Subcutaneous abdominal adipose tissue (tissue), 5 donors: Measurements from ENCODE around the gene SLC35A2.
A peak's percentile ranks its signal among the peaks of the same experiment; 100 is the strongest.
"Not testable (repeated sequence)": the region's sequence is repeated elsewhere in the genome, so short reads cannot be mapped to it uniquely, and the experiment has no call there.

Source experiments
- H3K27ac ChIP-seq: one replicate; pipeline ENCODE4 v1.7.0; 2013; ENCODE audit warnings: low read depth, mild to moderate bottlenecking, inconsistent platforms, low read length, moderate library complexity
- H3K27me3 ChIP-seq, 5 donors: one replicate each; pipeline ENCODE4 v1.7.0; 2013; ENCODE audit warnings: low read length in 5 of 5, inconsistent platforms in 1 of 5; ENCODE audit not compliant: control insufficient read depth in 5 of 5, insufficient read depth in 4 of 5
- H3K36me3 ChIP-seq, 5 donors: one replicate each; pipeline ENCODE4 v1.7.0; 2013; ENCODE audit warnings: low read length in 5 of 5; ENCODE audit not compliant: control insufficient read depth in 5 of 5, insufficient read depth in 5 of 5
- H3K4me1 ChIP-seq, 5 donors: one replicate each; pipeline ENCODE4 v1.7.0; 2013; ENCODE audit warnings: low read length in 5 of 5, mild to moderate bottlenecking in 3 of 5, moderate library complexity in 1 of 5; ENCODE audit not compliant: control insufficient read depth in 5 of 5, insufficient read depth in 5 of 5
- H3K4me3 ChIP-seq, 5 donors: one replicate each; pipeline ENCODE4 v1.7.0; 2013; ENCODE audit warnings: low read length in 5 of 5, low read depth in 1 of 5
- H3K9ac ChIP-seq, 5 donors: one replicate each; pipeline ENCODE4 v1.7.0; 2013; ENCODE audit warnings: low read length in 5 of 5, mild to moderate bottlenecking in 4 of 5, moderate library complexity in 3 of 5
- H3K9me3 ChIP-seq, 5 donors: one replicate each; pipeline ENCODE4 v1.7.0; 2013; ENCODE audit warnings: low read length in 5 of 5; ENCODE audit not compliant: control insufficient read depth in 5 of 5
- donor health status: healthy.
- donor health status: healthy.
- donor health status: healthy.
- donor health status: healthy.
- donor health status: healthy.

SLC35A2 gene

GRCh38 chrX:48894891-48895290 lies 16.6 kb downstream of the SLC35A2 start:
- no peak overlapping the region for H3K4me3 ChIP-seq
- H3K9me3 ChIP-seq, result peaks cover 0 to 10% (median 7%) of the 10 kb centered on the region in 5 donors
- no peak overlapping the region for H3K9ac ChIP-seq
- peaks cover 0 to 19% (median 3%) of the 10 kb centered on the region in 5 donors for H3K36me3 ChIP-seq
- H3K27ac ChIP-seq, result no peak overlapping the region
- peaks cover 2 to 29% (median 24%) of the 10 kb centered on the region in 5 donors for H3K4me1 ChIP-seq
- peaks cover 0 to 6% (median 3%) of the 10 kb centered on the region in 5 donors for H3K27me3 ChIP-seq

GRCh38 chrX:48893556-48894348 lies 17.7 kb downstream of the SLC35A2 start:
- Histone ChIP-seq H3K9me3 (peaks cover 0 to 10% (median 7%) of the 10 kb centered on the region in 5 donors), H3K36me3 (peaks cover 0 to 17% (median 3%) of the 10 kb centered on the region in 5 donors), H3K4me3 (no peak overlapping the region), H3K9ac (no peak overlapping the region), H3K27me3 (peaks cover 0 to 6% (median 3%) of the 10 kb centered on the region in 5 donors), H3K4me1 (peaks cover 2 to 29% (median 22%) of the 10 kb centered on the region in 5 donors), H3K27ac (no peak overlapping the region)

- H3K27me3 ChIP-seq, result peaks cover 0 to 6% (median 3%) of the 10 kb centered on the region in 5 donors
- H3K27ac ChIP-seq, result no peak overlapping the region
- H3K9ac ChIP-seq, result no peak overlapping the region
- H3K9me3 ChIP-seq, result peaks cover 0 to 7% (median 6%) of the 10 kb centered on the region in 5 donors
- peaks cover 0 to 17% (median 3%) of the 10 kb centered on the region in 5 donors for H3K36me3 ChIP-seq
- peaks cover 2 to 22% (median 16%) of the 10 kb centered on the region in 5 donors for H3K4me1 ChIP-seq
- no peak overlapping the region for H3K4me3 ChIP-seq
Measured at GRCh38 chrX:48892896-48893295, 18.6 kb downstream of the SLC35A2 start.

GRCh38 chrX:48891402-48892288 lies 19.8 kb downstream of the SLC35A2 start:
- Histone ChIP-seq H3K4me3 (peak overlapping the region in 4 of 5 donors; percentile 51 to 61 (median 57)), H3K4me1 (peaks cover 2 to 18% (median 14%) of the 10 kb centered on the region in 5 donors), H3K36me3 (peaks cover 0 to 17% (median 3%) of the 10 kb centered on the region in 5 donors), H3K9ac (peak overlapping the region in 2 of 5 donors; percentile 14 to 20), H3K27ac (no peak overlapping the region), H3K9me3 (no peaks in the 10 kb centered on the region), H3K27me3 (peaks cover 0 to 6% (median 3%) of the 10 kb centered on the region in 5 donors)

- H3K9ac ChIP-seq, result peak overlapping the region in 3 of 5 donors; percentile 17 to 61 (median 20)
- H3K4me1 ChIP-seq, result peaks cover 0 to 13% (median 9%) of the 10 kb centered on the region in 5 donors
- H3K9me3 ChIP-seq, result no peaks in the 10 kb centered on the region
- H3K36me3 ChIP-seq, result peaks cover 0 to 17% (median 3%) of the 10 kb centered on the region in 5 donors
- H3K27me3 ChIP-seq, result peaks cover 0 to 6% (median 3%) of the 10 kb centered on the region in 5 donors
- peak overlapping the region; percentile 45 to 61 (median 56) for H3K4me3 ChIP-seq
- H3K27ac ChIP-seq, result no peak overlapping the region
Measured at GRCh38 chrX:48890934-48891401, 20.5 kb downstream of the SLC35A2 start.

GRCh38 chrX:48890296-48890925 lies 21.0 kb downstream of the SLC35A2 start:
- Histone ChIP-seq H3K27ac (no peak overlapping the region), H3K36me3 (peaks cover 0 to 17% (median 3%) of the 10 kb centered on the region in 5 donors), H3K9me3 (no peaks in the 10 kb centered on the region), H3K9ac (peak overlapping the region in 3 of 5 donors; percentile 19 to 61 (median 20)), H3K4me3 (peak overlapping the region; percentile 34 to 61 (median 56)), H3K4me1 (peaks cover 0 to 13% (median 9%) of the 10 kb centered on the region in 5 donors), H3K27me3 (peaks cover 0 to 6% (median 3%) of the 10 kb centered on the region in 5 donors)

- not testable (repeated sequence) for H3K27me3 ChIP-seq
Measured at GRCh38 chrX:48886586-48886985, 24.9 kb downstream of the SLC35A2 start.

GRCh38 chrX:48883729-48884128 lies 27.7 kb downstream of the SLC35A2 start:
- Histone ChIP-seq H3K9me3 (no peaks in the 10 kb centered on the region), H3K9ac (no peak overlapping the region), H3K36me3 (no peaks in the 10 kb centered on the region), H3K27ac (no peak overlapping the region), H3K4me1 (no peaks in the 10 kb centered on the region), H3K27me3 (peaks cover 0 to 7% (median 0%) of the 10 kb centered on the region in 5 donors), H3K4me3 (no peak overlapping the region)

More at GRCh38 chrX:48886586-48886985, 24.9 kb downstream of the SLC35A2 start:
- H3K9ac ChIP-seq, H3K4me1 ChIP-seq, H3K36me3 ChIP-seq, H3K4me3 ChIP-seq, H3K9me3 ChIP-seq, H3K27ac ChIP-seq: not testable (repeated sequence)

- not testable (repeated sequence) for H3K9ac ChIP-seq, H3K27me3 ChIP-seq, H3K9me3 ChIP-seq, H3K36me3 ChIP-seq, H3K4me1 ChIP-seq, H3K27ac ChIP-seq, H3K4me3 ChIP-seq
Measured at GRCh38 chrX:48876944-48877343, 34.5 kb downstream of the SLC35A2 start.
